ENCODE data around the gene INAVA.
"Not testable (repeated sequence)": the region's sequence is repeated elsewhere in the genome, so short reads cannot be mapped to it uniquely, and the experiment has no call there.

GRCh38 chr1:200962151-200962550 is 67.5 kb downstream of the INAVA start:
- TF ChIP-seq, protein P1, sequence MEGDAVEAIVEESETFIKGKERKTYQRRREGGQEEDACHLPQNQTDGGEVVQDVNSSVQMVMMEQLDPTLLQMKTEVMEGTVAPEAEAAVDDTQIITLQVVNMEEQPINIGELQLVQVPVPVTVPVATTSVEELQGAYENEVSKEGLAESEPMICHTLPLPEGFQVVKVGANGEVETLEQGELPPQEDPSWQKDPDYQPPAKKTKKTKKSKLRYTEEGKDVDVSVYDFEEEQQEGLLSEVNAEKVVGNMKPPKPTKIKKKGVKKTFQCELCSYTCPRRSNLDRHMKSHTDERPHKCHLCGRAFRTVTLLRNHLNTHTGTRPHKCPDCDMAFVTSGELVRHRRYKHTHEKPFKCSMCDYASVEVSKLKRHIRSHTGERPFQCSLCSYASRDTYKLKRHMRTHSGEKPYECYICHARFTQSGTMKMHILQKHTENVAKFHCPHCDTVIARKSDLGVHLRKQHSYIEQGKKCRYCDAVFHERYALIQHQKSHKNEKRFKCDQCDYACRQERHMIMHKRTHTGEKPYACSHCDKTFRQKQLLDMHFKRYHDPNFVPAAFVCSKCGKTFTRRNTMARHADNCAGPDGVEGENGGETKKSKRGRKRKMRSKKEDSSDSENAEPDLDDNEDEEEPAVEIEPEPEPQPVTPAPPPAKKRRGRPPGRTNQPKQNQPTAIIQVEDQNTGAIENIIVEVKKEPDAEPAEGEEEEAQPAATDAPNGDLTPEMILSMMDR (IDR thresholded peaks at IDR 0.05; ENCODE audit: low read depth, low read length, poor library complexity, severe bottlenecking): not testable (repeated sequence)
- TF ChIP-seq EZH2phosphoT487 (IDR thresholded peaks at IDR 0.05; ENCODE audit: borderline replicate concordance, low read length): not testable (repeated sequence)

Measured in DOHH2 (cell line).